GM18499 (cell line): ENCODE results near the gene SLC10A6.

Source experiments
- ATAC-seq: cut with Tn5 transposase; IDR thresholded peaks from one replicate; pipeline ENCODE4 v1.9.1; 2021; ENCODE audit warnings: moderate number of reproducible peaks; ENCODE audit not compliant: insufficient read depth, unreplicated experiment

The SLC10A6 gene

DNA sequence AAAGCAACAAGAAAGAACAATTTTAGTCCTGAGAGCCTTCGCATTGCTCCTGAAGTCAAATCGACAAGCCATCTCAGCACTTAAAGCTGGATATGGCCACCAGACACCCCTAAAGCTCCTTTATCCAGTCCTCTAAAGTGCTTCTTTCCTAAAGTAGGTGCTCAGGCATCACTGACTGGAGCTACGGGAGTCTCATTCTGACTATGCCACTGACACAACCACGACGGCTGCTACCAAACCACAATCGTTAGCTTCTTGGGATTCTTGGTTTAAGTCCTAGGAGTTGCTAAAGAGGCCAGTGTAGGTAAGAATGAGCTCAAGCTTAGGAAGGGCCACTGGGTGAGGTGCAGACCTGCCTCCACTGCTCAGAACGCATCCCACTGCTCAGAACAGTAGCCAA is 1.0 kb downstream of the SLC10A6 start:
- ATAC-seq, result no peak

DNA sequence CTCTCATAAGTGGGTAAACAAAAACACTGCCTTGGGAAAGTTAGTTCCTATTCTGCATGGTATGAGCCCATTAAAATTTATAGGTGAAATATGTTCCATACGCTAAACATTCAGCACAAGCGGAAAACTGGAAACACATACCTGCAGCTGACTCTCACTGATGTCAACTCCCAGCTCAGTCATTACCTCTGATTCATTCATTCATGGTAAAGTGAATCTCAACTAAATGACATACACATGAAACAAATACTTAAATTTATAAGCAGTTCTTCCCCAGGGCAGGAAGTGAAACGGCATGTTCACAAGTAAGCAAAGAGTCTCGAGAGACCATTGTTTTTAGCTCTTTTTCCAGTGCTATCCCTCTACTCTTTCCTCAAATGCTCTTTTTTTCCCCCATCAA is 1.6 kb downstream of the SLC10A6 start:
- no peak for ATAC-seq

DNA sequence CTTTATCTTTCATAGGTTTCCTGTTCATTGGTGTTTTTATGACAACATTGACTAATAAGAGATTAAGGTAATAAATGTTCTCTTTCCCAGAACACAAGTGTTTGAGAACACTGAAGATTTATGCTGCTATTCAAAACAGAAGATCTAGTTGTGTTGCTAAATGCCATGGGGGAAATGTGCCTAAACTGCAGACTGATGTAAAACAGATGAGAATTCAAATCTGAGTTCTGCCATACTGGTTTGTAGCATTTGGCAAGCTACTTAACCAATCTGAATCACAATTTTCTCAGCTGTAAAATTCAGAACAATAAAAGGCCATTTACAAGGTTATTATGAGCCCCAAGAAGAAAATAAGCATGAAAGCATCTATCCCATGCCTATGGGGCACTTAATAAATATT is 2.3 kb downstream of the SLC10A6 start:
- ATAC-seq, result no peak

DNA sequence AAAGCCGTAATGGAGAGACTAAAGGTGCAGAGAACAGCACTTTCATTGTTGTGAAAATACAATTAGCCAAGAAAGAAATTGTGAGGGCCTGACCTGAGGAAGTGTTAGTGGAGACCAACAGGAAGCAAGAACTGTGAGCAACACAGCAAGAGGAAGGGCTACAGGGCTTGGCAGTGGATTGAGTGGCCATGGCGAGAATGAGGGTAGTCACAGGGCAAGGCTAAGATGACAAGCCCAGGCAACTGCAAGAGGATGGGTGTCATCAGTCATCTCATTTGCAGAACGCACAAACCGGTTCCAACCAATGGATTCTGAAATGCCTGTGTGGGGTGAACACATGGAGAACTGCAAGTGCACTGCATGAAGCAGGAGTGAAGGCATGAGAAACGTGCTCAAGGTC is 3.6 kb downstream of the SLC10A6 start:
- ATAC-seq, result no peak

DNA sequence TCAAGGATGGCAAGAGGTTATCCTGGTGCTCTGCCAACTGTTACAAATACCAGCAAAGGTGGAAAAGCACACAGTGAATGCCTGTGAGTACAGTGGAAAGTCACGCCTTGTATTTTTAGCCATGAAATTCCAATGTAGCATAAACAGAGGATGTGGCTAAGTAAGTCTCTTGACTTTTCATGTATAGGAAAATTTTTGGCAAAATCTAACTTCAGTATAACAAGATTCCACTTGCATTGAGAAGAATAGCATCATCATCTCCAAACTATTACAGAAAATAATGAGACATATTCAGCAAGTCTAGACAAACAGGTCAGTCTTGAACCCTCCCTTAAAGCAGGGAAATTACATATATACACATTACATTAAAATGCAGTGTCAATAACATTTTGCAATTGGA is 7.9 kb downstream of the SLC10A6 start:
- no peak for ATAC-seq

DNA sequence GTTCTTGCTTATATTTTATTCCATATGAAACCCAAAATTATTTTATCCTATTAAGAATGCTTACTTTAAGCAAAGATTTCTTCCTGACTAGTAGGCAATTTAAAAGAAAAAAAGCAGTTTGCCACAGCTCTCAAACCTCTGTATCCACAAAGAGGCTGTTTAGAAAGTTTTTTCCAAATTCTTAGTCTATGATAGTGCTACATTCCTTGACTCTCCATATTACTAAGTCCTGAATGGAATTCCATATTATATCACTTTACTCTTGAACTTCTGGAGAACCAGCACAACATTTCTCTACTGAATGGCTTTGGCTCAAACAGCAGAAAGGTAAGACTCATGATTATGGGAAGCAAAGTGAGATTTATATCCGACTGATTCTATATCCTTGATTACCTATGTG is 8.3 kb downstream of the SLC10A6 start:
- no peak for ATAC-seq

DNA sequence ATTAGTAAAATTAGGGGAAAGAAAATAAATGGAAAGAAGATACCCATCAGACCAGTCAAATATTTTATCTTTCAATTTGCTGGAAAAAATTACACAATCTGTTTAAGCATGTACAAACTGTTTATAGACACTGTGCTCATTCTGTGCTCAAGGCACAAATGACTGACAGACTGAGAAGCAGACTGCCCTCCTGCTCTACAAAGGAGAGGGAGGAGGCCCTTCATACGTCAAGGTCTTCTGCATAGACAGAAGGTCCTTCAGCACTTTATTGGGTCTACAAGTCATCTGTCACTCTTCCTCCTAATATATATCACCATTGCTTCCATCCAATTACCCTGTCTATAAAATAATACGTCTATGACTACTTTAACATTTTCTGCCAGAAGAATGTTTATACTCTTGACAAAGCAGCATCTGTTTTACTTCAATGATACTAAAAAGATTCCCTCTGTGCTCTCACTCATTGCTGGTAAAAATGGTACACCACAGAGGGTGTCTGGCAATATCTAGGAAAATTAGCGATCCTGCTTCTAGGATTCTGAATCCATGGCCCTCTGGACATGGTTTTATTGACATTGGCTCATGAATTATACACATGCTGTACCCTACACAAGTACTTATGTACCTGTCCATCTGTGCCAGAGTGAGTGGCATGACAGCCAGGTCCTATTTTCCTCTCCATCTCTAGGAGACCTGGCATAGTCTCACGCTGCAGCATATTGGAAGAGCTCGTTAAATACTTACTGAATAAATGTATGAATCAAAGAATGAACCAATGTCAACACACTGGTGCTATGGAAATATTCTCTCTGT is 11.3 kb downstream of the SLC10A6 start:
- ATAC-seq, result no peak

DNA sequence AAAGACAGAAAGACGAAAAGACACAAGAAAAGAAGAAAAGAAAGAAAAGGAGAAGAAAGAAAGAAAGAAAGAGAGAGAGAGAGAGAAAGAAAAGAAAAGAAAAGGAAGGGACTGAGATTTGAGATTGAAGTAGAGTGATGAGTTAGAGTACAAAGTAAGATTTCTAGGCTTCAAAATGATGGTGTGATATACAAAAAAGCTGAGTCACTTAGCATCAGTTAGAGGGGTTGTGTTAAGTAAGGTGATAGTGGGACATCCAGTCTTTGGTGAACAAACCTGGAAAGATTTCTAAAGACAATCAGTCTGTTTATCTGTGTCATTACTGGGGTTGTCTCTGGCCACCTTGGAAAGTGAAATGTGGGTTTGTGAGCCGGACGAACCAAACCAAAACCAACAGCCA is 13.5 kb downstream of the SLC10A6 start:
- ATAC-seq, result no peak

DNA sequence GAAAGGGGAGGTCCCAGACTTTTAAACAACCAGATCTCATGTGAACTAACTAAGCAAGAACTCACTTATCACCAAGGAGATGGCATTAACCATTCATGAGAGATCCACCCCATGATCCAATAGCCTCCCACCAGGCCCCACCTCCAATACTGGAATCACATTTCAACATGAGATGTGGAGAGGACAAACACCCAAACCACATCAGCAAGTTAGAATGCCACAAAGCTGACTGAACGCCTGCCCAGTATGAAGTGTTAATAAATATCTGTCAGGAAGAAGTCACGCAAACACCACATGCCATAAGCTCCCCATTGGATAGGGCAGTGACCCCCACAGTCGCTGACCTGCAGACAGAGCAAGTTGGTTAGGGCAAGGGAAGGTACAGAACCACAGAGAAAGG is 14.3 kb downstream of the SLC10A6 start:
- ATAC-seq, result no peak

DNA sequence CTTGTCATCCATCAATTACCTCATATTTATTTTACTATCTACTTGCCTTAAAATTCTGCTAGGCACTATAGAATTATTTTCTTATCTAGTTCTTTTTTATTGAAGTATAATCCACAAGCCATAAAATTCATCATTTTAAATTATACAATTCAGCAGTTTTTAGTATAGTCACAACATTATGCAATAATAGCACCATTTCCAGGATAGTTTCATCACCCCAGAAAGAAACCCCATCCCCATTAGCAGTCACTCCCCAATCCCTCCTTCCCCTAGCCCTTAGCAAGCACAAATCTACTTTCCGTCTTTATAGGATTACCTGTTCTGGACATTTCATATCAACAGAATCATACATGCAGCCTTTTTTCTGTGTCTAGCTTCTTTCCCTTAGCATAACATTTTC is 15.6 kb downstream of the SLC10A6 start:
- ATAC-seq, result no peak

DNA sequence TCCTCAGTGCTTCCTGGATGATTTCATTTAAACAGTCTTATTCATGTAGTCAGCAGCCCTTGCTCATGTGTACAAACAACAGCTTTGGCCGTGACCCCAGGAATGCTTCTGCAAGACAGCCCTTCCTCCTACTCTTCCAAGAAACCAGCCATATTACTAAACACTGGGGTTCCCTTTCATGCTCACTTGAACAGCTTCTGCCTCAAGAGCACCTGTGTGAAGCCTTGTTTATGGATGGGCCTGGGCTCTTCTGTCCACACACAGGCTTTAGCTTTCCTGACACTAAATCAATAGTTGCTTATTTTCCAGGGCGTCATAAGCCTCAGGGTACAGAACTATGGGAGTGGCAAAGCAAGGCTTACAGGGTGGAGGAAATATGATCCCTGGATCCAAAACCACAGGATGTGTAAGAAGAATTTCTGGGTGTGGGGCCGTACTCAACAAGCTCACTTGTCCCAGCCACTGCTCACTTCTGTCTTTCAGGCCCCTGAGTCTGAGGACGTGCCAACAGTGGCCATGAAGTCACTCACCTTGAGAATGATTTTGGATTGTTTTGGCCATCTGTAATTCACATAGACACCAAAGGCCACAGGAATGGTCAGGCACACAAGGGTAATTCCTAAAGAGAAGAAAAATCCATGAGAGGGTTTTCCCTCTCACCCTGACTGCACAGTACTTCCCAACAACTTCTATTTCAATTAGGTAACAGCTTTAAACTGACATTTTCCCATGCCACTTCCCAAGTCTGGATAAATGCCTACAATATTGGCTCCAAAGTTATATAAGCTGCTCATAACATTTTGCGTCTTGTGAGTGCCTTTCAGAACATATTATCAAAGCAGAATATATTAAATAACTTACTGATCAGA is 17.7 kb downstream of the SLC10A6 start:
- ATAC-seq, result no peak

DNA sequence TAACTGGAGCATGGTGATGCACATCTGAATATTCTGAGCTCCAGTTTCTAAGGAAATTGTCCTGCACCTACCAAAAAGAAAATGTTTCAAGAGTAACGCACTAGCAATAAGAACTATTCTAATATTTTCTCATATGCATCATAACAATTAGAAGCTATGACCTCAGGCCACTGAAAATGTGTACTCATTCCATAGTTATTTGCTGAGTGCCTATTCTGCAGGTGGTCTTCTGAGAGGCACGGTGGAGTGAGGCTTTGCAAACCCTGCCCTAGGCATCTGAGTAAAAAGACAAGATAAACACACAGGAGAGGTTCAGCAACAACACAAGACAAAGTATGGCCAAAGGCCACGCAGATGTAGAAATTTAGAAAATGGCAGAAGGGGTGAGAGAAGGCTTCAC is 23.7 kb downstream of the SLC10A6 start:
- no peak for ATAC-seq

DNA sequence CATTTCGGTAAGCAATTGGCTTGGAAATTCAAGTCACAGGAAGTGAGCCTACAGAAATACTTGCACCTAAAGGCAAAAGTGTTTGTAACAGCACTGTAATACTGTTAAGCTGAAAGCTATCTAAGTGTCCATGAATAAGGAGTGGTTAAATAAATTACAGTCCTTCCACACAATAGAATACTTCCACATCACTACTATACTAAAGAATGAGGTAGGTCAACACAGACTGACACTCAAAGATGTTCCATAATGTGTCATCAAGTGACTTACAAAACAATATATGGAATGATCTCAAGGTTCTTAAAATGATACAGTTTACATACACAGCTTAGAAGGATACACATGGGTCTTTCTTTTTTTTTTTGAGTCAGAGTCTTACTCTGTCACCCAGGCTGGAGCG is 27.0 kb downstream of the SLC10A6 start:
- no peak for ATAC-seq

DNA sequence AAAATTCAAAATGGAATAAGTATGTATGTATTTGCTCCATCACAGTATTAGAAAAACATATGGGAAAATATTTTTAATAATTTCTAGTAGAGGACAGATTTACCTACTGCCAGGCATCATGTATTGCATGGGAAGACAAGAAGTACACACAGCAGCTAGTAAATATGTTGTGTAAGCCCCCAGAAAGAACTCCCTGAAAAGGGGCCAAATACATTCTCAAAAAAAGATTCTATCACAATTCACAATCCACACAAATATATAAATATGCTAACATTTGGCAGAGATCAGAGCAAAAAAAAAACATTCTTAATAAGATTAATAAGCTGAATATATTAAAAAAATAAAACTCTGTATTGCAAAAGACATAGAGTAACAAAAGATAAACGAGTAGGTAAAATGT is 28.0 kb downstream of the SLC10A6 start:
- no peak for ATAC-seq

DNA sequence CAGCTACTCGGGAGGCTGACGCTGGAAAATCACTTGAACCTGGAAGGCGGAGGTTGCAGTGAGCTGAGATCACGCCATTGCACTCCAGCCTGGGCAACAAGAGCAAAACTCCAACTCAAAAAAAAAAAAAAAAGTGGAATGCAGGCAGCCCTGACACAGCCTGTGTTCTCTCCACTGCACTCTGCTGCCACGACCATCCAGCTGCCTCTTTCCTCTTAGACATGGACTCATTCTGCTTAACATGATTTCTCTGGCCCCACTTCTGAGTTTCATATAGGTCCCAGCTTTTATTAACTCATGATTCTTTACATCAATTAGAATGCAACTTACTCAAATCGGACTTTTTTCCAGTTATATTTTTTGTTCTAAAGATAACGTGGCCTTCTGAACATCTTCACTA is 29.6 kb downstream of the SLC10A6 start:
- ATAC-seq, result no peak

DNA sequence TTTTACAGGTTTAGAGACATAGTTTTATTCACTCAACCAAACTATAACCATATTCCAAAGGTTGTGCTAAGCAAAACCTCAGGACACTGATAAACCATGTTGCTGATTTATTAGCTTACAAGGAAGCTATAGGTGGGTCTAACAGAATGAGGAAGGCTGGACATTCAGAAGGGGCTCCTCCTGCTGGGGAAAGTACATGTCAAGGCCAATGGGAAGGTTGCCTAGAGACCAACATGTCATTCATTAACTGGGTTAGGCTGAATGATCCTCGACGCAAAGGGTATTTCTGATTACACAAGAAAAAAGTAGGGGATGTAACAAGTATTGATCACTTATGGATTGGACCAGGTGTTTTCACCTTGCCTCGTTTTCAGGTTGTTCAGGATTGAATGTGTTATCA is 30.3 kb downstream of the SLC10A6 start:
- no peak for ATAC-seq

DNA sequence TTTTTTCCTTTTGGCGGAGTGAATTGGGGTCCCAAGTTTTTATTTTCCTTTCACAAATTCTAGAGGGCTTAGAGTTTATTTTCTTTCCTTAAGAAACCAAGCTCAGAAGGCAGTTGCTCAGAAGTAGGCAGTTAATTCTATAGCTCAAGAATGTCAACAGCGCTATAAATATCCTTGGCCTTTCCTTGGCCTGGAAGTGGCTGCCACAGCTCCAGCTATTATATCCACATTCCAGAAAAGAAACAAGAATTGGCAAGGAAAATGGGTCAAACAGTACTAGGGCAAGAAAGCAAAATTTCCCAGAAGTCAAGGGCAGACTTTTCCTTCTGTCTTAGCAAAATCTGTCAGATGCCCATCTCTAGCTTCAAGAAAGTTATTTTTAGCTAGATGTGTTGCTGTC is 31.0 kb downstream of the SLC10A6 start:
- ATAC-seq, result no peak

DNA sequence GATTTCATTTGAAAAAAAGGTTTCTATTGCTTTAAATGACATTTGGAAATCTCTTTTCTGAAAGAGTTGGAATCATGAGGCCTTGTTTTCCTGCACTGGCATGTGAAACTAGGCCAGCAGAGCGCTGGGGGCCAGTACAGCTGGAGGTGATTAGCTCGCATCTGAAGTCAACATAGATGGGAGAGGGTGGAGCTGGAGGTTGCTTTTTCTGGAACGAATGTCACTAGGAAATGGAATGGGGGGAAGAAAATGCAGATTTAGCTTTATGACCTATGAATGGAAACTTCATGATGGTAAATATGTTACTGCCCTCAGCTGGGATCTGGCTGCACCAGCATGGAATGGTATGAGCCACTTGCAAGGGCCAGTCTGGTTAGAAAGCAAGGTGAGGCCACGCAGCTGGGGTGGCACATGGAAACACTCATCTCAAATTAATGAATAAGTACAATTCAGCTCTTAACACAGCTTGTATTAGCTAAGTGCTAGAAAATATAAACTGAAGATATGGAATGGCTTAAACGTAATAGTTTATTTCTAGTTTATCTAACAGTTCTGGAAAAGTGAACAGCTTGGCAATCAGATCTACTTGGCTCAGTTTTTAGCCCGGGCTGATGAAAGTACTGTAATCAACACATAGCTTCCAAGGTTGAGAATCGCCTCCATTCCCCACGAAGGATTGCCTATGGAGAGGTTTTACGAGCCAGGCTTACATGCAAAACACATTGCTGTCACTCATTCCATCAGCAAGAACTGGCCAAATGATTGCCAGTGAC is 32.5 kb downstream of the SLC10A6 start:
- no peak for ATAC-seq

DNA sequence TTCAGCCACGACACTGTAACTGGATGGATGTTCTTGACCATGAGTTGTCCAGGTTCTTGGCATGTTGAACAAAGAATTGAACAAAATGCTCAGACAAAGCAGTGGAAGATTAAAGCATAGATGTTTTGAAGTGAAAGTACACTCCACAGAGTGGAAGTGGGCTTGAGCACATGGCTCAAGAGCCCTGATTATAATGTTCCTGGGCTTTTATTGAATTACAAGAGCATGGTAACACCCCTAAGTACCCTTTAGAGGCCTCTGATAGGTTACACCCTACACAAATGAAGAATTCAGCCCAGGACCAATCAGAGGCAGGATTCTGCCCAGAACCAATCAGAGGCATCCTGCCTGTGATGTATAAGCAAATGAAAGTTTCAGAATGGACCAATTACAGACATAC is 33.5 kb downstream of the SLC10A6 start:
- ATAC-seq, result no peak

DNA sequence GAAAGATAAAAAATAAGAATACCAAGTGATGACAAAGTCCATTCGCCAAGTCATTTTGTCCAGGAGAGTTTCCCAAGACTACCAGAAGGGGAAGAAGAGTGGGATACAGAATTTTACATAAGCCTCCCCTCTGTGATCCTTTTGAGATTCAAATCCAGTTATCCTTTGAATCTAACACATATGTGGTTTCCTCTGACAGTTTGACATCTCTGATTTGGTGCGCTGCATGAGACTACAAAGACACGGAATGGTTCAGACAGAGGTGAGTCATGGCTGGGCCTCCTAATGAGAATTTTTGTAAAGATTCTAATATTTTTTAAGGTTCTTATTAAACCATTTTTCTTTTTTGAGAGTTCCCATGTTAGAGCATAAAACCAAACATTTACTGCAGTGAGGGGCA is 38.3 kb downstream of the SLC10A6 start:
- ATAC-seq, result no peak

DNA sequence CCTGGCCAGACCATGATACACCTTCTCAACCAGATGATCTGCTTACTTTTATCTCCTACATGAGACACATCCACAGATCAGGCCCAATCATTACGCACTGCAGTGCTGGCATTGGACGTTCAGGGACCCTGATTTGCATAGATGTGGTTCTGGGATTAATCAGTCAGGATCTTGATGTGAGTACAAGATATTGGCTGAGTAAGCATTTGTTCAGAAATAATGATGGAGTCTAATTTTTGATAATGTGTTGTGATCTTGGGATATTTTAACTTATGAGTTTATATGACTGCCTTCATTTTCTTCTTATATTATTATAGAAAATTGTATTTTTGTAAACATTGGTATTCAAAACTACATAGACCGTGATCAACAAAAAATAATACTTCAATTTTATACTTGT is 39.4 kb downstream of the SLC10A6 start:
- no peak for ATAC-seq
